Progenitor cell of endocrine pancreas (in vitro differentiated cells): ENCODE data around the gene ARMC2. TPM values are rescaled to one million over a fixed set of nuclear protein-coding genes. Genes with fewer than 3 reads are reported as not detected.
"Not testable (repeated sequence)": the region's sequence is repeated elsewhere in the genome, so short reads cannot be mapped to it uniquely, and the experiment has no call there.

Source experiments
- DNase-seq: peaks from one replicate; pipeline ENCODE4 v3.0.0; 2021; ENCODE audit warnings: low spot score; ENCODE audit not compliant: unreplicated experiment
- H3K27ac Mint-ChIP-seq: 2 replicates; pipeline ENCODE4 v1.8.0; 2021; ENCODE audit warnings: mild to moderate bottlenecking, moderate library complexity, mixed read lengths
- H3K27me3 Mint-ChIP-seq: 2 replicates; pipeline ENCODE4 v1.8.0; 2021; ENCODE audit warnings: mixed read lengths
- H3K36me3 Mint-ChIP-seq: 2 replicates; pipeline ENCODE4 v1.8.0; 2022; ENCODE audit warnings: mixed read lengths; ENCODE audit not compliant: insufficient read depth
- H3K4me1 Mint-ChIP-seq: 2 replicates; pipeline ENCODE4 v1.8.0; 2021; ENCODE audit warnings: low read depth, mixed read lengths
- H3K4me3 Mint-ChIP-seq: 2 replicates; pipeline ENCODE4 v1.8.0; 2021; ENCODE audit warnings: low read depth, mild to moderate bottlenecking, moderate library complexity, mixed read lengths
- H3K9me3 Mint-ChIP-seq: 2 replicates; pipeline ENCODE4 v1.8.0; 2021; ENCODE audit warnings: low read depth, mixed read lengths
- total RNA-seq: library from RNA; stranded (reverse); gene quantifications from 2 replicates; pipeline ENCODE4 v1.2.1, GENCODE V29; 2021
- TF ChIP-seq, protein P1 (sequence below): fragments of 200-600 bp; sonication (generic); IDR thresholded peaks from one replicate; pipeline ENCODE4 v1.5.0; 2021; ENCODE audit warnings: antibody characterized with exemption, mild to moderate bottlenecking; ENCODE audit not compliant: unreplicated experiment

The ARMC2 gene
- total RNA-seq, 1 donor from 2014 or later = 16.5 TPM

DNA sequence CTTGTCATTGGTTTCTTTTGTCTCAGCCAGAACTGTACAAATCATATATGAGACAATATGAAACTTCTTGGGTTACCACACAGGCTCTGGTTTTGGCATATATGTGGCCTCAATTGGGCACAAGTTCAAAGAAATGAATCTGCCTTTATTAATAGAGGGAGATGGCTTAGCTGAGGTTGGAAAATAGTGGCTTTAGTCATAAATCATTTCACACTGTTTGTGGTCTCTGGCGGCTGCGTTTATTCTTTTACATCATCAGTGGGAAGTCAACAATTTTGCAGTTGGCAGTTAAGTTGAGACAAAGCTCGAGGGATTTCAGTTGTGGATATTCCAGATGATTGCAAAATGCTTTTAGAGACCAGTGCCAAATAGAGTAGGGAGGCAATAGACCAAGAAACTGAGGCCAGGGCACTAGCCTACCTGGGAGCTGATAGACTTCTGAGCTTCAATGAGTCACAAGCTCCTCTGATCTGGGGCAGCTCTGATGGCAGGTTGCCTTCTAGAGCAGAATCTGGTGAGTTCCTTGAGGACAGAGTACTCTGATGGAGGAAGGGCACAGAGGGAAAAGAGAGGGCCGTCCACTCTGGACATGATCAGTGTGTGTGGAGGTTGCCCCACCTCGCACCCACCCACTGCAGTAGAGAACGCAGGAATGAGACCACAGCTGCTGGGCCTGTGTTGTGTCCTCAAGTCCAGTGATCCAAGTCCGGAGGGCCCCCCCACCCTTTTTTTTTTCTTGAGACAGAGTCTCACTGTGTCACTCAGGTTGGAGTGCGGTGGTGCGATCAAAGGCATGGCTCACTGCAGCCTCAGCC is 73.5 kb downstream of the ARMC2 start:
- no peak for DNase-seq
- TF ChIP-seq, protein P1, sequence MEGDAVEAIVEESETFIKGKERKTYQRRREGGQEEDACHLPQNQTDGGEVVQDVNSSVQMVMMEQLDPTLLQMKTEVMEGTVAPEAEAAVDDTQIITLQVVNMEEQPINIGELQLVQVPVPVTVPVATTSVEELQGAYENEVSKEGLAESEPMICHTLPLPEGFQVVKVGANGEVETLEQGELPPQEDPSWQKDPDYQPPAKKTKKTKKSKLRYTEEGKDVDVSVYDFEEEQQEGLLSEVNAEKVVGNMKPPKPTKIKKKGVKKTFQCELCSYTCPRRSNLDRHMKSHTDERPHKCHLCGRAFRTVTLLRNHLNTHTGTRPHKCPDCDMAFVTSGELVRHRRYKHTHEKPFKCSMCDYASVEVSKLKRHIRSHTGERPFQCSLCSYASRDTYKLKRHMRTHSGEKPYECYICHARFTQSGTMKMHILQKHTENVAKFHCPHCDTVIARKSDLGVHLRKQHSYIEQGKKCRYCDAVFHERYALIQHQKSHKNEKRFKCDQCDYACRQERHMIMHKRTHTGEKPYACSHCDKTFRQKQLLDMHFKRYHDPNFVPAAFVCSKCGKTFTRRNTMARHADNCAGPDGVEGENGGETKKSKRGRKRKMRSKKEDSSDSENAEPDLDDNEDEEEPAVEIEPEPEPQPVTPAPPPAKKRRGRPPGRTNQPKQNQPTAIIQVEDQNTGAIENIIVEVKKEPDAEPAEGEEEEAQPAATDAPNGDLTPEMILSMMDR = no peak
- Mint-ChIP-seq H3K4me1 (no peaks in the 10 kb centered on the region), H3K27ac (no peak overlapping the region), H3K36me3 (peaks cover 2% of the 10 kb centered on the region), H3K4me3 (no peak overlapping the region), H3K27me3 (peaks cover 59% of the 10 kb centered on the region), H3K9me3 (no peaks in the 10 kb centered on the region)

DNA sequence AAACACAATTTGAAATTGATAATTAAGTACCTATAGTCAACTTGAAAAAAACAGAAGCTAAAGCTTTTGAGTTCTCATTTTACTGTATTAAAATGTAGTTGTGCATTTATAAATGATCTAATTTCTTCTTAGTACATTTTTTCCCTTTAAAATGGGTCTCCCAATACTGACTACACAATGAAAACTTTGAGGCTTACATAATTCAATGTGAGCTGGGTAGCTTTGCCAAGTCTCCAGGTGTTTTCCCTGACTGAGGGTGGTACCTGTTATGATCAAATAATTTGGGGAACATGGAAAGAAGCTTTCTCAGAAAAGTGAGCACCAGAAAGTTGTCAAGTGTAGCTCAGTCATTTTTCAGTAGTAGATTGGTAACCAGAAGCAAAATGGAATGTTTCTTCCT is 74.3 kb downstream of the ARMC2 start:
- Mint-ChIP-seq H3K4me3 (no peak overlapping the region), H3K36me3 (peaks cover 2% of the 10 kb centered on the region), H3K27ac (no peak overlapping the region), H3K27me3 (peaks cover 52% of the 10 kb centered on the region), H3K4me1 (no peaks in the 10 kb centered on the region), H3K9me3 (no peaks in the 10 kb centered on the region)
- TF ChIP-seq, protein P1 = no peak
- DNase-seq = no peak

DNA sequence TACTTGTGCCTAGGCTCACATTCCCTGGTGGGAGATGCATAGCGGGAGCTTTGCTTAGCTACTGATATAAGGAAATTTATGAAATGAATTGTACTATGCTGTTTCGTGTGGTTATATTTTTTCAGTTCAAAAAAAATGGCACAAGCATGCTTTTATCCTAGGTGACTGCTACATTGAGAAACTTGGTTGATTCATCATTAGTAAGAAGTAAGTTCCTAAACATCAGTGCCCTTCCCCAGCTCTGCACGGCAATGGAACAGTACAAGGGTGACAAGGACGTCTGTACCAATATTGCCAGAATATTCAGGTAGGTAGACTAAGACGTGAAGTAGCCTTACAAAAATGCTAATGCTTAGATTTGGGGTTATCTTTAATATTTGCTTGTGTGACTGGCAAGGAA is 79.7 kb downstream of the ARMC2 start:
- Mint-ChIP-seq H3K4me3 (no peak overlapping the region), H3K27ac (no peak overlapping the region)
- TF ChIP-seq, protein P1 = no peak

DNA sequence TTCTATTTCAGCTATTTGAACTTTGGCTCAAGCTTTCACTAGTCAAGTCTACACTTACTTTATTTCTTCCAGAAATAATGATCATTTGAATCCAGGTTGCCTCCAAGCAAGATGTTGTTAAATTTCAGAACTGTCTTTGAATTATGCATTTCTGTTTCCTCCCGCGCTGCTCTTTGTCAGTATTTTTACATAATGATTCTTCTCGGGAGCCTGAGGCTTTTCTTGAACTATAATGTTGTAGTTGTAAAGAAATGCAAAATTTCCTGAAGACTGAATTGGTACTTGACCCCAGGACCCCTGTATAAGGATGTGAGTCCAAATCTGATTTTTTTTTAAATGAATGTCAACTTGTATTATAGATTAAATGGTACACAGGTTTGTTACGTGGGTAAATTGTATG is 80.4 kb downstream of the ARMC2 start:
- Mint-ChIP-seq H3K4me1 (peaks cover 9% of the 10 kb centered on the region), H3K27me3 (peaks cover 30% of the 10 kb centered on the region), H3K4me3 (no peak overlapping the region), H3K36me3 (peaks cover 3% of the 10 kb centered on the region), H3K9me3 (peaks cover 3% of the 10 kb centered on the region), H3K27ac (no peak overlapping the region)
- DNase-seq = no peak
- TF ChIP-seq, protein P1 = no peak

More for the DNA sequence above, 79.7 kb downstream of the ARMC2 start:
- Mint-ChIP-seq H3K4me1 (peaks cover 4% of the 10 kb centered on the region), H3K27me3 (peaks cover 30% of the 10 kb centered on the region), H3K9me3 (peaks cover 3% of the 10 kb centered on the region), H3K36me3 (peaks cover 3% of the 10 kb centered on the region)
- no peak for DNase-seq

DNA sequence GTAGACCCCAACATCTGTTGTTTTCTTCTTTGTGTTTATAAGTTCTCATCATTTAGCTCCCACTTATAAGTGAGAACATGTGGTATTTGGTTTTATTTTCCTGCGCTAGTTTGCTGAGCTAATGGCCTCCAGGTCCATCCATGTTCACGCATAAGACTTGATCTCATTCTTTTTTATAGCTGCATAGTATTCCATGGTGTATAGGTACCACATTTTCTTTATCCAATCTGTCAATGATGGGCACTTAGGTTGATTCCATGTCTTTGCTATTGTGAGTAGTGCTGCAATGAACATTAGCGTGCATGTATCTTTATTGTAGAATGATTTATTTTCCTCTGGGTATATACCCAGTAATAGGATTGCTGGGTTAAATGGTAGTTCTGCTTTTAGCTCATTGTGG is 82.9 kb downstream of the ARMC2 start:
- H3K9me3 Mint-ChIP-seq, H3K36me3 Mint-ChIP-seq, H3K4me1 Mint-ChIP-seq, H3K4me3 Mint-ChIP-seq, H3K27ac Mint-ChIP-seq, DNase-seq: not testable (repeated sequence)
- peaks cover 11% of the 10 kb centered on the region for H3K27me3 Mint-ChIP-seq

DNA sequence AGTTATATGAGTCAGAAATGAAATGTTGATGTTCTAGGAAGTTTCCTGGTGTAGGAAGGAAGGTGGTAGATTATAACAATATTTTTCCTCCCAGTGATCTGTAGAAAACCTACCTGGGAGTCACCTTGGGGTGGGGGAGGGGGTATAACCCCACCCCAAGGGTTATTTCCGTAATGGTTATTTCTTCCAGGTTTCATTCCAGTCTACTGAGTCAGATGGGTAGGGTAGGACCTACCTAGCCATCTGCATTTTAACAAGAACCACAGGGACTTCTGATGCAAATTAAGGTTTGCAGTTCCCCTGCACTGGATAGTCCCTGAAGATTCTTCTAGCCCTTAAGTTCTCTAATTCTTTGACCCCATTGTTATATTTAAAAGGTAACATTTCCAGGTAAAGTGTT is 88.9 kb downstream of the ARMC2 start:
- H3K27me3 Mint-ChIP-seq = no peaks in the 10 kb centered on the region
- no peak overlapping the region for H3K27ac Mint-ChIP-seq
- no peaks in the 10 kb centered on the region for H3K36me3 Mint-ChIP-seq
- no peak overlapping the region for H3K4me3 Mint-ChIP-seq
- H3K4me1 Mint-ChIP-seq = peaks cover 16% of the 10 kb centered on the region
- DNase-seq = no peak
- TF ChIP-seq, protein P1 = no peak
- peaks cover 4% of the 10 kb centered on the region for H3K9me3 Mint-ChIP-seq
